NT2/D1 (cell line): Measurements from ENCODE around the gene VAV2.

ENCODE experiments used
- YY1 ChIP-seq: IDR thresholded peaks from 2 replicates; pipeline ENCODE4 v1.6.1; 2011; ENCODE audit not compliant: insufficient read length, insufficient read depth
- ZNF274 ChIP-seq: IDR thresholded peaks from 2 replicates; pipeline ENCODE4 v1.6.1; 2011; ENCODE audit warnings: mild to moderate bottlenecking, low read depth, low read length

GRCh38 chr9:133801739-133802138 is 190.4 kb downstream of the VAV2 start:
- TF ChIP-seq YY1 (no peak), ZNF274 (no peak)
